Neural cell (in vitro differentiated cells): ENCODE results near the gene GSTM2. TPM values are rescaled to one million over a fixed set of nuclear protein-coding genes. Genes with fewer than 3 reads are reported as not detected.

Experiments used
- H2AFZ ChIP-seq: fragments of 200-600, 300-800 bp; sonication (generic), shearing (Covaris generic); 2 replicates; pipeline ENCODE4 v1.6.0; 2014; ENCODE audit warnings: low read depth, mild to moderate bottlenecking, antibody characterized with exemption, low read length, moderate library complexity
- H3F3A ChIP-seq: fragments of 200-600 bp; shearing (Covaris generic); 2 replicates; pipeline ENCODE4 v1.6.1; 2016; ENCODE audit warnings: mild to moderate bottlenecking, moderate library complexity, mixed read lengths, antibody characterized with exemption, low read length; ENCODE audit not compliant: insufficient read depth, poor library complexity, severe bottlenecking
- H3K27ac ChIP-seq: fragments of 200-600, 300-800 bp; sonication (generic), shearing (Covaris generic); 2 replicates; pipeline ENCODE4 v1.5.1; 2014; ENCODE audit warnings: mild to moderate bottlenecking, low read length, moderate library complexity
- H3K27me3 ChIP-seq: fragments of 300-800, 200-600 bp; sonication (generic), shearing (Covaris generic); 2 replicates; pipeline ENCODE4 v1.6.0; 2014; ENCODE audit warnings: mild to moderate bottlenecking, low read depth, low read length, moderate library complexity; ENCODE audit not compliant: insufficient read depth
- H3K36me3 ChIP-seq: fragments of 300-800, 200-600 bp; sonication (generic), shearing (Covaris generic); 2 replicates; pipeline ENCODE4 v1.5.1; 2014; ENCODE audit warnings: mild to moderate bottlenecking, antibody characterized with exemption, low read length, moderate library complexity; ENCODE audit not compliant: insufficient read depth
- H3K4me2 ChIP-seq: fragments of 300-800, 200-600 bp; sonication (generic), shearing (Covaris generic); 2 replicates; pipeline ENCODE4 v1.6.0; 2014; ENCODE audit warnings: mild to moderate bottlenecking, low read length
- H3K4me3 ChIP-seq: fragments of 300-800, 200-600 bp; sonication (generic), shearing (Covaris generic); 2 replicates; pipeline ENCODE4 v1.5.1; 2014; ENCODE audit warnings: mild to moderate bottlenecking, low read length, moderate library complexity
- H3K79me2 ChIP-seq: fragments of 200-600 bp; shearing (Covaris generic); replicated peaks from 2 replicates; pipeline ENCODE4 v1.6.0; 2014; ENCODE audit warnings: mild to moderate bottlenecking, low read length, moderate library complexity; ENCODE audit not compliant: insufficient read depth
- H3K9ac ChIP-seq: fragments of 300-800, 200-600 bp; sonication (generic), shearing (Covaris generic); 2 replicates; pipeline ENCODE4 v1.6.1; 2016; ENCODE audit warnings: mild to moderate bottlenecking, low read length, mixed read lengths
- H3K9me2 ChIP-seq: fragments of 200-600 bp; shearing (Covaris generic); 2 replicates; pipeline ENCODE4 v1.6.1; 2016; ENCODE audit warnings: mild to moderate bottlenecking, low read length, mixed read lengths; ENCODE audit not compliant: insufficient read depth
- H3K9me3 ChIP-seq: fragments of 200-600, 300-800 bp; sonication (generic), shearing (Covaris generic); 2 replicates; pipeline ENCODE4 v1.6.1; 2016; ENCODE audit warnings: mild to moderate bottlenecking, mixed run types, low read length, moderate library complexity, mixed read lengths
- H4K20me1 ChIP-seq: fragments of 200-600 bp; shearing (Covaris generic); 2 replicates; pipeline ENCODE4 v1.6.1; 2016; ENCODE audit warnings: mild to moderate bottlenecking, mixed run types; ENCODE audit not compliant: insufficient read depth
- EP300 ChIP-seq: fragments of 450-650 bp; conservative IDR thresholded peaks from 2 replicates; pipeline ENCODE4 v1.6.1; 2014; ENCODE audit warnings: antibody characterized with exemption, mild to moderate bottlenecking, moderate library complexity; ENCODE audit not compliant: poor library complexity, severe bottlenecking
- EZH2 ChIP-seq: fragments of 200-600, 300-800 bp; shearing (Covaris generic), sonication (generic); IDR thresholded peaks from 2 replicates; pipeline ENCODE4 v1.6.1; 2014; ENCODE audit warnings: antibody characterized with exemption, low read length, borderline replicate concordance, mild to moderate bottlenecking; ENCODE audit not compliant: insufficient read depth, poor library complexity, severe bottlenecking
- MXI1 ChIP-seq: fragments of 450-650 bp; conservative IDR thresholded peaks from 2 replicates; pipeline ENCODE4 v1.6.1; 2014; ENCODE audit warnings: antibody characterized with exemption, mild to moderate bottlenecking; ENCODE audit not compliant: poor library complexity, severe bottlenecking
- POLR2AphosphoS5 ChIP-seq: IDR thresholded peaks from 2 replicates; pipeline ENCODE4 v1.6.1; 2012
- RAD21 ChIP-seq: fragments of 450-650 bp; conservative IDR thresholded peaks from 2 replicates; pipeline ENCODE4 v1.6.1; 2014; ENCODE audit warnings: antibody characterized with exemption, mild to moderate bottlenecking, moderate library complexity
- SMC3 ChIP-seq: fragments of 450-650 bp; conservative IDR thresholded peaks from 2 replicates; pipeline ENCODE4 v1.6.1; 2014; ENCODE audit warnings: antibody characterized with exemption, mild to moderate bottlenecking, moderate library complexity; ENCODE audit not compliant: poor library complexity
- TAF1 ChIP-seq: IDR thresholded peaks from 2 replicates; pipeline ENCODE4 v1.6.1; 2012; ENCODE audit warnings: low read depth
- polyA plus RNA-seq: library from polyadenylated mRNA; depleted of rRNA; stranded (reverse); fragments of >200 nt; gene quantifications from 2 replicates; pipeline ENCODE4 v1.2.3, GENCODE V29; 2014
- TF ChIP-seq, protein P1 (sequence below): fragments of 450-650 bp; IDR thresholded peaks from 2 replicates; pipeline ENCODE4 v1.5.1; 2014; ENCODE audit warnings: antibody characterized with exemption, mild to moderate bottlenecking, moderate library complexity; ENCODE audit not compliant: poor library complexity, severe bottlenecking
- TF ChIP-seq, protein P2 (sequence below): IDR thresholded peaks from 2 replicates; pipeline ENCODE4 v1.6.1; 2012; ENCODE audit warnings: borderline replicate concordance

The GSTM2 gene
- polyA plus RNA-seq, 1 donor from 2014 or later, result 6.8 TPM

DNA sequence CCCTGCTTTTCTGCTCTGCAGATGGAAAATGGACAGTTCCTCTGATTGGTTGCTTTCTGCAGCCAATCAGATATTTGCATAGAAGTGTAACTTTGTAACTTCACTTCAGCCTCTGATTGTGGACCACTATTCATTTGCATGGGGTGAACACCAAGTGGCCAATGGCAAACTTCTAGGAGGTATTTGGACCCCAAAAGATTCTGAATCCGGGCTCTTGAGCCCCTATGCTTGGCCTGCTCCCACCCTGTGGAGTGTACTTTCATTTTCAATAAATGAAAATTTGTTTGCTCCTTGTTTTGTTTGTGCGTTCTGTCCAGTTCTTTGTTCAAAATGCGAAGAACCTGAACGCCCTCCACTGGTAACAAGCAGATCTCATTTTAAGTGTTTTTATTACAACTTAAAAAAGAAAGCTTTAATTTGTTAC lies 18.4 kb upstream of the GSTM2 start:
- no peak overlapping the region for H3K9ac ChIP-seq
- H3K79me2 ChIP-seq, result no peaks in the 10 kb centered on the region
- H4K20me1 ChIP-seq, result no peaks in the 10 kb centered on the region
- H3F3A ChIP-seq, result no peaks in the 10 kb centered on the region
- H3K27me3 ChIP-seq, result no peaks in the 10 kb centered on the region
- no peak overlapping the region for H2AFZ ChIP-seq
- no peak overlapping the region for H3K27ac ChIP-seq
- no peak overlapping the region for H3K4me3 ChIP-seq
- H3K9me3 ChIP-seq, result no peaks in the 10 kb centered on the region
- H3K4me2 ChIP-seq, result no peak overlapping the region
- TF ChIP-seq TAF1 (no peak), MXI1 (no peak), EP300 (no peak), SMC3 (no peak), EZH2 (no peak), POLR2AphosphoS5 (no peak)
- TF ChIP-seq, protein P1, sequence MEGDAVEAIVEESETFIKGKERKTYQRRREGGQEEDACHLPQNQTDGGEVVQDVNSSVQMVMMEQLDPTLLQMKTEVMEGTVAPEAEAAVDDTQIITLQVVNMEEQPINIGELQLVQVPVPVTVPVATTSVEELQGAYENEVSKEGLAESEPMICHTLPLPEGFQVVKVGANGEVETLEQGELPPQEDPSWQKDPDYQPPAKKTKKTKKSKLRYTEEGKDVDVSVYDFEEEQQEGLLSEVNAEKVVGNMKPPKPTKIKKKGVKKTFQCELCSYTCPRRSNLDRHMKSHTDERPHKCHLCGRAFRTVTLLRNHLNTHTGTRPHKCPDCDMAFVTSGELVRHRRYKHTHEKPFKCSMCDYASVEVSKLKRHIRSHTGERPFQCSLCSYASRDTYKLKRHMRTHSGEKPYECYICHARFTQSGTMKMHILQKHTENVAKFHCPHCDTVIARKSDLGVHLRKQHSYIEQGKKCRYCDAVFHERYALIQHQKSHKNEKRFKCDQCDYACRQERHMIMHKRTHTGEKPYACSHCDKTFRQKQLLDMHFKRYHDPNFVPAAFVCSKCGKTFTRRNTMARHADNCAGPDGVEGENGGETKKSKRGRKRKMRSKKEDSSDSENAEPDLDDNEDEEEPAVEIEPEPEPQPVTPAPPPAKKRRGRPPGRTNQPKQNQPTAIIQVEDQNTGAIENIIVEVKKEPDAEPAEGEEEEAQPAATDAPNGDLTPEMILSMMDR, result peak; percentile 29
- TF ChIP-seq, protein P2, sequence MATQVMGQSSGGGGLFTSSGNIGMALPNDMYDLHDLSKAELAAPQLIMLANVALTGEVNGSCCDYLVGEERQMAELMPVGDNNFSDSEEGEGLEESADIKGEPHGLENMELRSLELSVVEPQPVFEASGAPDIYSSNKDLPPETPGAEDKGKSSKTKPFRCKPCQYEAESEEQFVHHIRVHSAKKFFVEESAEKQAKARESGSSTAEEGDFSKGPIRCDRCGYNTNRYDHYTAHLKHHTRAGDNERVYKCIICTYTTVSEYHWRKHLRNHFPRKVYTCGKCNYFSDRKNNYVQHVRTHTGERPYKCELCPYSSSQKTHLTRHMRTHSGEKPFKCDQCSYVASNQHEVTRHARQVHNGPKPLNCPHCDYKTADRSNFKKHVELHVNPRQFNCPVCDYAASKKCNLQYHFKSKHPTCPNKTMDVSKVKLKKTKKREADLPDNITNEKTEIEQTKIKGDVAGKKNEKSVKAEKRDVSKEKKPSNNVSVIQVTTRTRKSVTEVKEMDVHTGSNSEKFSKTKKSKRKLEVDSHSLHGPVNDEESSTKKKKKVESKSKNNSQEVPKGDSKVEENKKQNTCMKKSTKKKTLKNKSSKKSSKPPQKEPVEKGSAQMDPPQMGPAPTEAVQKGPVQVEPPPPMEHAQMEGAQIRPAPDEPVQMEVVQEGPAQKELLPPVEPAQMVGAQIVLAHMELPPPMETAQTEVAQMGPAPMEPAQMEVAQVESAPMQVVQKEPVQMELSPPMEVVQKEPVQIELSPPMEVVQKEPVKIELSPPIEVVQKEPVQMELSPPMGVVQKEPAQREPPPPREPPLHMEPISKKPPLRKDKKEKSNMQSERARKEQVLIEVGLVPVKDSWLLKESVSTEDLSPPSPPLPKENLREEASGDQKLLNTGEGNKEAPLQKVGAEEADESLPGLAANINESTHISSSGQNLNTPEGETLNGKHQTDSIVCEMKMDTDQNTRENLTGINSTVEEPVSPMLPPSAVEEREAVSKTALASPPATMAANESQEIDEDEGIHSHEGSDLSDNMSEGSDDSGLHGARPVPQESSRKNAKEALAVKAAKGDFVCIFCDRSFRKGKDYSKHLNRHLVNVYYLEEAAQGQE, result no peak
- H3K36me3 ChIP-seq, result no peaks in the 10 kb centered on the region
- H3K9me2 ChIP-seq, result no peaks in the 10 kb centered on the region

DNA sequence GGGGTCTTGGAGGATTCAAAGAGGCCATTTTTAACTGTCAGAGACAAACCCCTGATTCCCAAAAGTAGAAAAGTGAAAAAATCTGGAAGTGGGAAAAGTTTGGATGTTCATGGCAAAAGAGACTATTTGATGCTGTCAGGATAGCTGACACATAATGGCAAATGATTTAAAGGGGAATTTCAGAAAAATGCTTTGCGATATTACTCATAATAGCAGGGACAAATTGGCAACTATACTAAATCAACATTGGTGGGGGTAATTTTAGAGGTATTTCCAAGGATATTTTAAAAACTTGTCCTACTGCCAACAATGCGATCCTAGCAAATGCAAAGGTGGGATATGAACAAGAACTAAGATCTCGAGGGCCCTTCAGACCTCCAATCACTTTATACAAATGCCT lies 17.2 kb upstream of the GSTM2 start:
- no peaks in the 10 kb centered on the region for H3F3A ChIP-seq
- H3K27me3 ChIP-seq, result no peaks in the 10 kb centered on the region
- no peak overlapping the region for H3K27ac ChIP-seq
- no peak overlapping the region for H3K9ac ChIP-seq
- H3K4me3 ChIP-seq, result no peak overlapping the region
- no peak overlapping the region for H3K4me2 ChIP-seq
- no peaks in the 10 kb centered on the region for H3K36me3 ChIP-seq
- no peaks in the 10 kb centered on the region for H3K79me2 ChIP-seq
- H3K9me3 ChIP-seq, result no peaks in the 10 kb centered on the region
- TF ChIP-seq POLR2AphosphoS5 (no peak), EZH2 (no peak), EP300 (no peak), RAD21 (no peak), TAF1 (no peak), SMC3 (no peak), MXI1 (no peak)
- TF ChIP-seq, protein P1, result no peak
- TF ChIP-seq, protein P2, result no peak
- H2AFZ ChIP-seq, result no peak overlapping the region
- no peaks in the 10 kb centered on the region for H3K9me2 ChIP-seq
- H4K20me1 ChIP-seq, result no peaks in the 10 kb centered on the region
